Fibroblast of lung (primary cell): ENCODE results near the gene SLC38A8. TPM values are rescaled to one million over a fixed set of nuclear protein-coding genes. Genes with fewer than 3 reads are reported as not detected.

Source experiments
- DNase-seq, 2 donors: peaks; one replicate each; pipeline versions ENCODE4 v3.0.0 to v3.0.0-alpha.2; 2010; ENCODE audit warnings: low read depth in 2 of 2
- H2AFZ ChIP-seq: 2 replicates; pipeline ENCODE4 v1.5.1; 2012; ENCODE audit warnings: low read length, control low read depth, inconsistent platforms
- H3K27ac ChIP-seq: 2 replicates; pipeline ENCODE4 v1.5.1; 2011; ENCODE audit warnings: low read length, control low read depth; ENCODE audit not compliant: insufficient read depth
- H3K27me3 ChIP-seq: 2 replicates; pipeline ENCODE4 v1.5.1; 2011; ENCODE audit warnings: mild to moderate bottlenecking, low read length; ENCODE audit not compliant: control insufficient read depth, insufficient read depth
- H3K36me3 ChIP-seq: 2 replicates; pipeline ENCODE4 v1.5.1; 2011; ENCODE audit warnings: low read length; ENCODE audit not compliant: control insufficient read depth, insufficient read depth
- H3K4me1 ChIP-seq: 2 replicates; pipeline ENCODE4 v1.5.1; 2011; ENCODE audit warnings: low read length; ENCODE audit not compliant: control insufficient read depth, insufficient read depth; ENCODE audit errors: extremely low read depth
- H3K4me2 ChIP-seq: 2 replicates; pipeline ENCODE4 v1.5.1; 2011; ENCODE audit warnings: low read length, control low read depth; ENCODE audit not compliant: insufficient read depth; ENCODE audit errors: extremely low read depth
- H3K4me3 ChIP-seq, 4 experiments: fragments of 200-600 bp in 1 of 4; sonication (generic) in 1 of 4; replicated peaks in 1 of 4; 2 replicates each; pipeline ENCODE4 v1.5.1; 2011 to 2016; ENCODE audit warnings: low read length in 4 of 4, low read depth in 3 of 4, mild to moderate bottlenecking in 3 of 4, control low read depth in 2 of 4, inconsistent platforms in 1 of 4, mixed read lengths in 1 of 4; ENCODE audit not compliant: insufficient read depth in 1 of 4; ENCODE audit errors: control extremely low read depth in 1 of 4
- H3K79me2 ChIP-seq: 2 replicates; pipeline ENCODE4 v1.5.1; 2012; ENCODE audit warnings: mild to moderate bottlenecking, low read length, inconsistent platforms; ENCODE audit not compliant: control insufficient read depth, insufficient read depth
- H3K9ac ChIP-seq: 2 replicates; pipeline ENCODE4 v1.5.1; 2011; ENCODE audit warnings: mild to moderate bottlenecking, low read length, control low read depth; ENCODE audit not compliant: insufficient read depth
- H3K9me3 ChIP-seq: 2 replicates; pipeline ENCODE4 v1.5.1; 2012; ENCODE audit warnings: low read depth, low read length; ENCODE audit not compliant: control insufficient read depth, insufficient read depth
- H4K20me1 ChIP-seq: 2 replicates; pipeline ENCODE4 v1.5.1; 2011; ENCODE audit warnings: low read length; ENCODE audit not compliant: control insufficient read depth, insufficient read depth; ENCODE audit errors: extremely low read depth
- CTCF ChIP-seq, 2 donors: IDR thresholded peaks in 1 of 2; conservative IDR thresholded peaks in 1 of 2; 1 replicate in 1 of 2; 2 replicates in 1 of 2; pipeline ENCODE4 v1.5.1; 2011 to 2012; ENCODE audit warnings: low read length in 2 of 2, control low read depth in 1 of 2, inconsistent platforms in 1 of 2, low read depth in 1 of 2, mild to moderate bottlenecking in 1 of 2
- EZH2 ChIP-seq: IDR thresholded peaks from 2 replicates; pipeline ENCODE4 v1.5.1; 2012; ENCODE audit warnings: low read length, control low read depth, mild to moderate bottlenecking; ENCODE audit errors: missing control alignments
- polyA plus RNA-seq, 2 donors: library from polyadenylated mRNA; depleted of rRNA in 1 of 2; stranded (reverse) in 1 of 2; unstranded in 1 of 2; fragments of >200 nt; gene quantifications; 2 replicates each; pipeline ENCODE4 v1.2.1, GENCODE V29; 2011 to 2012; ENCODE audit warnings: missing spikeins in 1 of 2
- total RNA-seq: library from RNA; depleted of rRNA; stranded (reverse); fragments of >200 nt; gene quantifications from 2 replicates; pipeline ENCODE4 v1.2.1, GENCODE V29; 2014

The SLC38A8 gene
- total and polyA plus RNA-seq, 2 donors (not counting 1 experiment from before 2014, with no cell fraction given) = not detected

GRCh38 chr16:84016477-84016876 is 26.1 kb downstream of the SLC38A8 start:
- no peak for DNase-seq
- Histone ChIP-seq H3K27me3 (no peaks in the 10 kb centered on the region), H3K27ac (no peak overlapping the region), H4K20me1 (no peaks in the 10 kb centered on the region), H3K79me2 (no peaks in the 10 kb centered on the region), H3K4me1 (no peaks in the 10 kb centered on the region), H3K4me3 (no peak overlapping the region), H3K9me3 (no peaks in the 10 kb centered on the region), H3K9ac (no peak overlapping the region), H3K4me2 (no peak overlapping the region), H3K36me3 (no peaks in the 10 kb centered on the region), H2AFZ (no peak overlapping the region)
- TF ChIP-seq EZH2 (no peak), CTCF (conservative IDR thresholded peaks at IDR 0.05 in 1 of 2, IDR thresholded peaks at IDR 0.05 in 1 of 2; ENCODE audit: low read depth in 1 of 2, low read length in 2 of 2) (no peak)

- H3K27me3 ChIP-seq = no peaks in the 10 kb centered on the region
- H4K20me1 ChIP-seq = no peaks in the 10 kb centered on the region
- H3K4me3 ChIP-seq = no peak overlapping the region
- H3K4me2 ChIP-seq = no peak overlapping the region
- no peaks in the 10 kb centered on the region for H3K79me2 ChIP-seq
- H3K27ac ChIP-seq = no peak overlapping the region
- H3K4me1 ChIP-seq = no peaks in the 10 kb centered on the region
- H3K9me3 ChIP-seq = no peaks in the 10 kb centered on the region
- TF ChIP-seq EZH2 (no peak), CTCF (conservative IDR thresholded peaks at IDR 0.05 in 1 of 2, IDR thresholded peaks at IDR 0.05 in 1 of 2; ENCODE audit: low read depth in 1 of 2, low read length in 2 of 2) (no peak)
- H2AFZ ChIP-seq = no peak overlapping the region
- no peak overlapping the region for H3K9ac ChIP-seq
- no peaks in the 10 kb centered on the region for H3K36me3 ChIP-seq
- DNase-seq = no peak
Measured at GRCh38 chr16:84015399-84015798, 27.2 kb downstream of the SLC38A8 start.

GRCh38 chr16:84014570-84015327 is 27.8 kb downstream of the SLC38A8 start:
- Histone ChIP-seq H3K4me2 (no peak overlapping the region), H4K20me1 (no peaks in the 10 kb centered on the region), H3K36me3 (no peaks in the 10 kb centered on the region), H3K27ac (no peak overlapping the region), H3K27me3 (no peaks in the 10 kb centered on the region), H3K4me1 (no peaks in the 10 kb centered on the region), H3K9ac (no peak overlapping the region), H2AFZ (no peak overlapping the region), H3K4me3 (no peak overlapping the region), H3K79me2 (no peaks in the 10 kb centered on the region), H3K9me3 (no peaks in the 10 kb centered on the region)
- TF ChIP-seq EZH2 (no peak), CTCF (conservative IDR thresholded peaks at IDR 0.05 in 1 of 2, IDR thresholded peaks at IDR 0.05 in 1 of 2; ENCODE audit: low read depth in 1 of 2, low read length in 2 of 2) (no peak)
- DNase-seq = no peak
